ENCODE results near the gene FAM169A.
"Not testable (repeated sequence)": the region's sequence is repeated elsewhere in the genome, so short reads cannot be mapped to it uniquely, and the experiment has no call there.

The FAM169A gene

GRCh38 chr5:74869414-74869813 is 3.2 kb upstream of the FAM169A start:
- not testable (repeated sequence) for DNase-seq

- no peak for DNase-seq
Observed at GRCh38 chr5:74866596-74867162, 492 bp upstream of the FAM169A start.

- DNase-seq, result no peak
Observed at GRCh38 chr5:74865256-74865803, 857 bp downstream of the FAM169A start.

- no peak for DNase-seq
Observed at GRCh38 chr5:74864823-74865222, 1.4 kb downstream of the FAM169A start.

GRCh38 chr5:74863726-74864125 is 2.5 kb downstream of the FAM169A start:
- DNase-seq, result no peak

- no peak for DNase-seq
Observed at GRCh38 chr5:74862221-74862620, 4.0 kb downstream of the FAM169A start.

GRCh38 chr5:74856975-74857374 is 9.2 kb downstream of the FAM169A start:
- not testable (repeated sequence) for DNase-seq

GRCh38 chr5:74853256-74853655 is 12.9 kb downstream of the FAM169A start:
- no peak for DNase-seq

- DNase-seq, result peak; percentile 67
Observed at GRCh38 chr5:74851684-74852353, 14.4 kb downstream of the FAM169A start.

- DNase-seq, result no peak
Observed at GRCh38 chr5:74850789-74851425, 15.3 kb downstream of the FAM169A start.

GRCh38 chr5:74850030-74850429 is 16.2 kb downstream of the FAM169A start:
- no peak for DNase-seq

- DNase-seq, result no peak
Observed at GRCh38 chr5:74848553-74849025, 17.6 kb downstream of the FAM169A start.

- no peak for DNase-seq
Observed at GRCh38 chr5:74839229-74839628, 27.0 kb downstream of the FAM169A start.

GRCh38 chr5:74838262-74838661 is 27.9 kb downstream of the FAM169A start:
- DNase-seq, result no peak

GRCh38 chr5:74837115-74837514 is 29.1 kb downstream of the FAM169A start:
- DNase-seq, result no peak

GRCh38 chr5:74833537-74834266 is 32.5 kb downstream of the FAM169A start:
- DNase-seq, result no peak

GRCh38 chr5:74829413-74829812 is 36.8 kb downstream of the FAM169A start:
- no peak for DNase-seq

GRCh38 chr5:74822288-74822687 is 43.9 kb downstream of the FAM169A start:
- DNase-seq, result no peak

- DNase-seq, result no peak
Observed at GRCh38 chr5:74816875-74817274, 49.3 kb downstream of the FAM169A start.

GRCh38 chr5:74810915-74811314 is 55.3 kb downstream of the FAM169A start:
- DNase-seq, result no peak

GRCh38 chr5:74801941-74802340 is 64.2 kb downstream of the FAM169A start:
- no peak for DNase-seq

- DNase-seq, result no peak
Observed at GRCh38 chr5:74801197-74801596, 65.0 kb downstream of the FAM169A start.
